GM19239 (cell line): Measurements from ENCODE around the gene UPK3A.
"Not testable (repeated sequence)": the region's sequence is repeated elsewhere in the genome, so short reads cannot be mapped to it uniquely, and the experiment has no call there.

ENCODE experiments used
- DNase-seq: peaks from one replicate; pipeline ENCODE4 v3.0.0; 2011; ENCODE audit warnings: low spot score; ENCODE audit not compliant: insufficient read length
- FAIRE-seq: peaks from 2 replicates; lab custom pipeline; 2011; peaks lifted over from hg19 to GRCh38; lab: Jason Lieb, UNC

UPK3A gene

DNA sequence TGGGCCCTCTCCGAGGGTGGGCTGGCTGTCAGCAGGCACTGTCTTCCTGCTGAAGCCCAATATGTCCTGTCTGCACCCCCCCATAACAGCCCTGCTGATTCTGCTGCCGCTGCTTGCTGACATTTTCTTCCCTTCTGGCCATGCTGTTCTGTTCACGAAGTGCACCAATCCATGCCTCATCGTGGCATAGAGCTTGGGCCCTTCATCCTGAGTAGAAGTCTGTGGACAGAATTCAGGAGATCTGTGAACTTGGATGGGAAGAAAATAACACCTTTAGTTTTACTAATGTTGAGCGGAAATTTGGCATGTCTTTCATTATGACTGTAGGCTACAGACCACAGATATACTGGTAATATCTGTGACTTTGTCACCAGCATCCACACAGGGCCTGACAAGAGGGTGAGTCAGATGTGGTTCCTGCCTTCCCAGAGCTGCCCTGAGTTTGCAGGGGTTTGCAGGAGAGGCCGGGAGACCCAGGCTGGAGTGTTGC, 29.9 kb upstream of the UPK3A start:
- peak; percentile 96 for FAIRE-seq
- DNase-seq = no peak

DNA sequence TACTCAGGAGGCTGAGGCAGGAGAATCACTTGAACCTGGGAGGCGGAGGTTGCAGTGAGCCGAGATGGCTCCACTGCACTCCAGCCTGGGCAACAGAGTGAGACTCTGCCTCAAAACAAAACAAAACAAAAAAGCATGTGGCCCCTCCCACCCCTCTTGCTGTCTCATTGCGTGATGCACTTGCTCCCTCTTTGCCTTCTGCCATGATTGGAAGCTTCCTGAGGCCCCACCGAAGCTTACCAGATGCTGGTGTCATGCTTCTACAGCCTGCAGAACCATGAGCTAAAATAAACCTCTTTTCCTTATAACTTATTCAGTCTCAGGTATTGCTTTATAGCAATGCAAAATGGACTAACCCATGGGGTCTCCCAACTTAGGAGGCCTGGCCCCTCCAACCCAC, 26.8 kb upstream of the UPK3A start:
- DNase-seq, FAIRE-seq: not testable (repeated sequence)

DNA sequence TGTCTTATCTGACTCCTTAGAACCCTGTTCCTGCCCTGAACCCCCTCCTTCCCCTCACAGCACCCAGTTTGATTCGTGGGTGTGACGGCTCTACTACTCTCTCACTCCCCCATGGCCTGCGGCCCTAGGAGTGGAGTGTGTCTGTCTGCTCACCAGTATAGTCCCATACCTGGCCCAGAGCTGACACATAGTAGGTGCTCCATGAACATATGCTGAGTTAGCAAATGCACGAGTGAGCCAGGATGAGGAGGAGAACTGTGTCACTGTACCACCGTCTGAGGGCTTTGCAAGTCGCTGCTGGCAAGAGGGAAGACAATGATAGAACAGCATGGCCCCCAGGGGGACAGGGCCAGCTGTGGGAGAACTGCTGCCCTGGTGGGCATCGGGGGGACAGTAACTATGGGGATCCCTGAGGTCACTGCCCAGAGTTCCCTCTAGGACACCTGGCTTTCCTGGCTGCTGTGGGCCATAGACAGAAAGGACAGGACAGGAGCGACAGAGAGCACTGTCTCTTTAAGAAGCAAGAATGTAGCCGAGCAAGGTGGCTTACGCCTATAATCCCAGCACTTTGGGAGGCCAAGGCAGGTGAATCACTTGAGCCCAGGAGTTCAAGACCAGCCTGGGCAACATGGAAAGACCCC, 24.9 kb upstream of the UPK3A start:
- DNase-seq (no peak), FAIRE-seq (no peak)

DNA sequence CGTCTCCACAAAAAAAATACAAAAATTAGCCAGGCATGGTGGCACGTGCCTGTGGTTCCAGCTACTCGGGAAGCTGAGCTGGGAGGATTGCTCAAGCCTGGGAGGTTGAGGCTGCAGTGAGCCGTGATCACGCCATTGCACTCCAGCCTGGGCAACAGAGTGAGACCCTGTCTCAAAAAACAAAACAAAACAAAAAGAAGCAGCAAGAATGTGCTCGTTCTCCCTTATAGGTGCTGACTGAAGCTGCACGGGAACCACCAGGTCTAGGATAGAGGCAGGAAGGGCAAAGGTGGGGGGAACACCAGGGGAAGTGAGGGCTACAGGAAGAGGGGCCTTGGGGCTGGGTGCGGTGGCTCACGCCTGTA, 24.4 kb upstream of the UPK3A start:
- DNase-seq, FAIRE-seq: not testable (repeated sequence)

DNA sequence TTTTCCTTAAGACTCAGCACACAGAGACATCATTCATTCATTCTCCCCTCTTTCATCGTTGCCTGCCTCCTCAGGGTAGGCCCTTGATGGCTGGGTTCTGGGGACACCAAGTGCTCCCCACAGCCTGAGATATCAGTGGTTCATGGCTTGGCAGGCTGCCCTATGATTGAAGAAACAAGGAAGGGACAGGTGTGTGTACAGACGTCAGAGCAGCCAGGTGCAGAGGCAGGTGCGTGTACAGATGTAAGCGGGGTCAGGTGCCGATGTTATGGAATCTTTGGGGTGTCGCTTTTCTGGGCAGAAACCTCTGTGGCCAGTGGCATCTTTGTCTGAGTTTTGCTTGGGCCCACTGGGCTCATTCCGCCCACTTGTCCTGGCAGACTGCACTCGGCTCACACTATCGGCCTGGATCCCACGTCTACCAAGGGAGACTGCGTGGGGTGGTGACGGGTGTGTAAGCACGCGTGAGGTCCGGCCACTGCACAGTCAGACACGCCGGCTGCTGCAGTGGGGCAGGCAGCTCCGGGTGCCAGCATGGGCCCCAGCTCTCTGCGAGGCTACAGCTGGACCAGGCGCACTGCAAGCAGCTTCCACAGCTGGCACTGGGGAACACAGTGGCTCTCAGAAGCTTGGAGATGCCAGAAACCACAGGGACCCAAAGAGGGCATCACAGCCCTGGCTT, 23.2 kb upstream of the UPK3A start:
- FAIRE-seq (no peak), DNase-seq (no peak)

DNA sequence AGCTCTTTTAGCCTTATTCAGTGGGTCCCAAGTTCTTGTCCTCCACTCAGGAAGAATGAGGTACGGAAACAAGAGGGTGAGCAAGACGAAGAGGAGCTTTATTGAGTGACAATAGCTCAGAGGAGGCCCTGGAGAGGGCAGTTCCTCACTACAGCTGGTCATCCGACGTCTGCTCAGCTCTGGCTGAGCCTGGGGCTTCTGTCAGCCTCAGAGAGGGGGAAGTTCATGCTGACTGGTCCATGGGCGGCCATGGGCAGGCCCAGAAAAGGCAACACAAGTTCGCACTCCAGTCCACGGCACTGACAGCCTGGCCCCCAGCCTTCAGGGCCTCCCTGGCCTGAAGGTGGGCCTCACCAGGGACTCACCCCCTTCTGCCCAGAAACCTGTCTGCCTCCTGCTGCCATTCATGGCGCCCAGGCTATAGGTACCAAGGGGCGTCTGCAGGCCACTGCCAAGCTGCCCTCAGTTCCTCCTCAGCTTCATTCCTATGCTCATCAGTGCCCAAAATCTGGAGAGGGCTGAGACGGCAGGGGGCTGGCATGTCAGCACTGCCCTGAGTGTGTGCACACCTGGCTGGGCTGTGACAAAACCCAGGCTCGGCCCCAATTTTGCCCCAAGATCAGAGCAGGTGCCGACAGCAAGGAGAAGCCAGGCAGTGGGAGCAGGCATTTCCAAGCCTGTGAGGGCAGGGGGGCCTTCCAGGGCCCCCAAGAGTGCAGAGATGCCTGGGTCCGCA, 22.4 kb upstream of the UPK3A start:
- FAIRE-seq = no peak
- no peak for DNase-seq

DNA sequence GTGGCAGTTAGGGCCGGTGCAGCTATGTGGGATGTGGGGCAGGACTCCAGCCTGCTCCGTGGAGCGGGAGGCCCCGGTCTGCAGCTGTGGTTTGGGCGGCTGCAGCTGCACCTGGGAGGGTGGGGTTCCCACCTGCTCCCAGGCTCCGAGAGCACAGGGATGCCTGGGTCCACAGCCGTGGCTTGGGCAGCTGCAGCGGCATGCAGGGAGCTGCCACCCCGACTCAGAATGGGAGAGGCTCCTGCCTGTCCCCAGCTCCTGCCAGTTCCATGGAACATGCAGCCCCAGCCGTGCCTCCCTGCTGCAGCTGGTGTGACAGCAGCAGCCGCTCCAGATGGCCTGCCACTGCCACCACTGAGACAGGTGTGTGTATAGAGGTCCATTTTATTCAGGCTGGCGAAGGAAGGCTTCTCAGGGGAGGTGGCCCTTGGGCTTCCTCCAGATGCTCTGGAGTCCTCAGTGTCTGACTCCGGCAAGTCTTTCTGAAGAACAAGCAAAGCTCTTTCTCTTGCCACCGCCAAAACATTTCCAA, 21.8 kb upstream of the UPK3A start:
- no peak for DNase-seq
- peak; percentile 8 for FAIRE-seq

DNA sequence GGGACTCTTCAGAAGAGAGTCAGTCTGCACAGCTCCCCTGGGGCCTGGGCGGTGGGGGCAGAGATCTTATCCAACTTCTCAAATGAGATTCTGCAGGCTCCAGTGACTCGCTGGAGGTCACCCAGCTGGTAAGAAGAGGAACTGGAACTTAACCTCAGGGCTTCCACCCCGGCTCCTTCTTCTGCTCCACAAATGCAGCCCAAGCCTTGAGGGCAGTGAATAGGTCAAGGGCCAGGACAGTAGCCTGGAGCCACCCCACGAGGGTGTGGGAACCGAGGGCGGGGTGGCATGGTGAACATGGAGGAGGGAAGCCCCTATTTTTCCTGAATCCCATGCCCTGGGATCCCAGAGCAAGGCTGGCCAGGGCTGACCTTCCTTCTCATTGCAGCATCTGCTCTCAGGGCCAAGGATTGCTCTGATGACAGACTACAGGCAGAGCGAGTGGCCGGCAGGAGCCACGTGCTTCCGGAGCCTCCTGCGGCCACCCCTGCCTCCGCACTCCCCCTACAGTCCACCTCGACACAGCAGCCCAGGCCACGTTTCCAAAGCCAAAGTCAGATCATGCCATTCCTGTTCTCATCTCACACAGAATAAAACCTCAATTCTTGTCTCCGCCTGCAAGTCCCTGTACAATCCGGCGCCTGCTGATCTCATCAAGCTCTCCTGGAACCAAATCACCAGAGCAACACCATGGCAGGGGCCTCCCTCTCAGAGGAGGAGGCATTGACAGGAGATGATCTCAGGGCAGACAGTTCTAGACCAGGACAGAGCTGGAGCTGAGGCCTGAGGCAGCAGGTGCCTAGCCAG, 21.1 kb upstream of the UPK3A start:
- FAIRE-seq (peak; percentile 91), DNase-seq (peak; percentile 66)

DNA sequence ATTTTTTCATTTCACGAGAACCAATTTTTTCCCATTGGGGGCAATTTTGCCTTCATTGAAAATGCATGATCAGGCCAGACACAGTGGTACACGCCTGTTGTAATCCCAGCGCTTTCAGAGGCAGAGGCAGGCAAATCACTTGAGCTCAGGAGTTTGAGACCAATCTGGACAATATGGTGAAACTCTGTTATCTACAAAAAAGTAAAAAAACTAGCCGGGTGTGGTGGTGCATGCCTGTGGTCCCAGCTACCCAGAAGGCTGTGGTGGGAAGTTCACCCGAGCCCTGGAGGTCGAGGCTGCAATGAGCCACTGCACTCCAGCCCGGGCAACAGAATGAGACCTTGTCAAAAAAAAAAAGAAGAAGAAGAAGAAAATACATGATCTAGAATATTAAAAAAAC, 19.2 kb upstream of the UPK3A start:
- no peak for FAIRE-seq

DNA sequence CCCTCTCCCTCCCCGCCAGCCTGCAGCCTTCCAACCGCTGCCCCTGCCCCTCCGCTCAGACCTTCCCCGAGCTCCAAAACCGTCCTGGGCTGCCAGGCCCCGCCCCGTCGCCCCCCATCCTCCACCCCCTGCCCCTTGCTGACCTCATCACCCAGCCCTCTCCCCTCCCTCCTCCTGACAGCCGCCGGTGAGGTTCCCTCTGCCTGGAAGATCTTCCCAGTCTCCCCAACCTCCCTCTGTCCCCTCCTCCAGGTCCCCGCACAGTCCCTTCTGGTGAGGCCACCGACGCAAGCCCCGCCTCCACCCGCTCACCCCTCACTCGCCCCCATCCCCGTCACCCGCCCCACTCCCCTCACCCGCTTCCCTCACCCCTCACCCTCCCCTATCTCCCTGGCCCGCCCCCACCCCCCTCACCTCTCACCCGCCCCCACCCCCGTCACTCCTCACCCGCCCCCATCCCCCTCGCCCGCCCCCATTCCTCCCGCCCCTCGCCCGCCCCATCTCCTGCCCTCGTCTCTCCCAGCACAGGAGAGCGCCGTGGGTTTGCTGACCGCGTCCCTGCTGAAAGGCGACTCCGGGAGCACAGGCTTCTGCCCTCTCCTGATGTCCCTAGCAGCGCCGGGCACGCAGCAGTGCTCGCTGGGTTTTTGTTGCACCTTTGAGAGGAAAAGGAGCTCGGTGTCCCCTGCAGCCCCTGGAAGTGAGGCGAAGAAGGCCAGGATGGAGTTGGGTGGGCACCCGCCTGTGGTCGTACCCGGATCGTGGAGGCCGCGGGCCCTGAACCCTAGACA, 16.4 kb upstream of the UPK3A start:
- no peak for DNase-seq

More for the DNA sequence above, 19.2 kb upstream of the UPK3A start:
- no peak for DNase-seq

DNA sequence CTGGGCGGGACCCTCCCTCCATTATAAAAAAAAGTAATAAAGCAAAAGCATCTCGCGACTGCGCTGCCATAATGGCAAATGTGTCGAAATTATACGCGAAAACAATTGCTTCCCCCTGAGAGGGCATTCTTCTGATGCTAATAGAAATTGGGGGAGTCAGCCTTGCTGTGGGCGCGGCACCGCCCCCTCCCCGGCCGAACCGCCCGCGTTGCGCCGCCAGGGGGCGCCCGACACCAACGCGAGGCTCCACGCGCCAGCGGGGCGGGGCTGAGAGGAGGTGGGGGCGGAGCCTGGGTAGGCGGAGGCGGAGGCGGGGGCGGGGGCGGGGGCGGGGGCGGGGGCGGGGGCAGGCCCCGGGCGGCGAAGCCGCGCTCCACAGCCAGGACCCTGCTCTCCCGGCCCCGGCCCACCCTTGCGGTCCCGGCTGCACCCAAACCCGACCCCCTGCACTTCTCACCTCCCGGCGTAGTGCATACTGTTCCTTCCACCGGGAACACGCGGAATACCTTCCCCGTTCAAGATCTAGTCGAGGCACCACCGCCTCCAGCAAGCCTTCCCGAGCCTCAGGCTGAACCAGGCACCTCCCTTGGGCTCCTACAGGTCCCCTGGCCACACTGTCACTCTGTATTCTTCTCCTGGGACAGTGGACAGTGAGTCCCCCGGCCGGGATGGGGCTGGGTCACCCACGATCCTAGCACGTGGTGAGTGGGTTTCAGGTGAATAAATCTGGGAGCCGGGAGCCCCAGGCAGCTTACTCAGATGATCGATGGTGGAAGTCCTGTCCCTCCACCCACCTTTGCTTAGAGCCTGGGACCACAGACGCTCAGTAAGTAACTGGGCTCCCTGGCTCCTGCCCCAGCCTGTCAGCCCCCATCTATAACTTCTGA, 15.5 kb upstream of the UPK3A start:
- peak; percentile 80 for DNase-seq

More for the DNA sequence above, 16.4 kb upstream of the UPK3A start:
- no peak for FAIRE-seq

DNA sequence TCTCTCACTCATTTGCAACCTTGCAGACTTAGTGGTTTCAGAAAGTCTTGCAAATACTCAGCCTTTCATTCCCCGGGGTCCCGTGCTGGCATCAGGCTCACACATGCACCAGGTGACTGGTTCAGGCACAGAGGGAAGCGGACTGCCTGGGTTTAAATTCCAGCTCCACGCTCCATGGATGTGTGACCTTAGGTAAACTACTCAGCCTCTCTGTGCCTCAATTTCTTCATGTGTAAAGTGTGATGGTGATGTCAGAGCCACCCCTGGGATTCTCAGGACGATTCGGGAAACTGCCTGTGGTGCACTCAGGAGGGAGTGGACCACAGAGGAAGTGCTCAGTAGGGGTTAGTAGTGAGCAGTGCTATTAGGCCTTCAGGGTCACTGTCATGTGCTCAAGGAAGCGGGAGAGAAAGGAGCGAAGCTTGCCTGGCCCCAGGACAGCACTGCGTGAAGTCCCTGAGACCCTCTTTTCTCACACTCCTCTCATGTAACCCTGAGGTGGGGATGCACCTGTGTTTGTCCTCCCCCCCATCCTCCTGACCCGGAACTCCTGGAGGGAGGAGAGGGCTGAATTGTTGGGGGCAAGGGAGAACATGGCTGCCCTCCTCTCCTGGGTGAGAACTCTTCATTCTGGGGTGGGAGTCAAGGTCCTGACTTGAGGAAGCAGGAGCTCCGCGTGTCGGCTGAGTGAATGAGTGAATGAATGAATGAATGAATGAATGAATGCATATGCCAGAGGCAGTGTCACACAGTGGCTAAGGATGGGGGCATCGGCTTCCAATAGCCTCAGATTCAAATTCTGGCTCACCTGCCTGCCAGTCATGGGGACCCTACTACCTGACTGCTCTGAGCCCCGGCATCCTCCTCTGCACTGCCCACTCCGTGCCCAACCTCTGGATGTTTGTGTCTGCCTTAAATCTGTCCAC, 14.4 kb upstream of the UPK3A start:
- FAIRE-seq (no peak), DNase-seq (no peak)

More for the DNA sequence above, 15.5 kb upstream of the UPK3A start:
- FAIRE-seq = no peak

DNA sequence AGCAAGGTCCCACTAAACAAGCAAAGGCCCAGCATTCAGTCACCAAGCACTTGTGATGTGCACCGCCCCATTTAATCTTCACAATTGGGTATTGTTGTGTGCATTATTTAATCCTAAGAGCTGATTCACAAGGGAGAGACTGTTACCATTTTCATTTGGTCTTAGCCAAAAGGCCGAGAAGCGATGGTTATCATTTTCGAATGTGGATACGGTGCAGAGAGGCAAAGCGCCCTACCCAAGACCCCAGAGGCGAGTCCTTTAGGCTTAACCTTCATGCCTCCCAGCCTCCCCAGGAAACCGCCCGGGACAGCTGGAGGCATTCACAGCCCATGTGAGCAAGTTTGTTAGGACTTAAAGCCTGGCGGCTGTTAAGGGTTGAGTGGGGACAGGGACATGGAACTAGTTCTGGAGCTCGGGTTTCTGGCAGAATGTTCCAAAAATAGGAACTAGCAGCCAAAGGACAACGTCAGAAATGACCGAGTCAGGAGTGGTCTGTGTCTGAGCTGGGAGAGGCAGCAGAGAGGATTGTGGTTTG, 13.0 kb upstream of the UPK3A start:
- no peak for FAIRE-seq
- DNase-seq = no peak

DNA sequence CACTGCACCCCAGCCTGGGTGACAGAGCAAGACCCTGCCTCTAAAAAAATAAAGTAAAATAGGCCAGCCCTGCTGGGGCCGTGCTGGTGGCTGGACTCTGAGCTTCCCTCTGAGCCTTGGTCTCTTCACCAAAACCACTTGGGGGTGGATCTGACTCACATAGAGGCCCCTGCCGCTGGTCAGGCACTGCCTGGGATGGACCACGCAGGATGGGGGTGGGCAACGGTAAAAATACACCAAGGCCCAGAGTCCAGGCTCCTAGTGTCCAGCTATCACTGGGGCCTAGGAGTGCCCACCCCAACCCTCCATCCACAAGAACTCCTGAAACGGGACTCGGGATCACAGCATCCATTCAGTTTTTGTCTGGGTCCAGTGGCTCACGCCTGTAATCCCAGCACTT, 12.3 kb upstream of the UPK3A start:
- no peak for FAIRE-seq
- no peak for DNase-seq

DNA sequence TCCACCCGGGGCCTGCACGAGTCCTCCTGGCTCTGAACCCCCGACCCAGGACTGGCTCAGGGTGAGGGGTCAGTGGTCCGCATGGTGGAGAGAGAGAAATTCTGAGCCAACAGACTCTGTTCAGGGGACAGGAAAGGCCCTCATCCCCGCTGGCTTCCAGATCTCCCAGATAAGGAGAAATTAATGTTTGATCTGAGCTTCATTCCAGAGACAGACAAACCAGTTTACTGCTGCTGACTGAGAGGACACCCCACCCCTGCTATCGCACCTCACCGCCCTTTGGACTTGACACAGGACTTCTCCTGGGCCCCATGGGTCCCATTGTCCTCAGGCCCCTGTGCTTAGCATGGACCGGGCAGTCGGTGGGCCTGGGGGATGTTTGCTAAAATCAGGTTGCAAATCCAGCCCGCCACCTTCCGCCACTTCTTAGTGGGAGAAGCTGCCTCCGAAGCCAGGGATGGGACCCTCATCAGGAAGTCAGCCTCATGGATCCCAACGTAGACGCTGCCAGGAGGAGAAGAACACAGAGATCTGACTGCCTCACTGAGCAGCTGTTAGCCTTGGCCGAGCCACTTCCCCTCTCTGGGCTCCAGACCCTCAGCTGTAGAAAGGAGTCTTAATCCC, 11.2 kb upstream of the UPK3A start:
- FAIRE-seq = no peak
- no peak for DNase-seq

DNA sequence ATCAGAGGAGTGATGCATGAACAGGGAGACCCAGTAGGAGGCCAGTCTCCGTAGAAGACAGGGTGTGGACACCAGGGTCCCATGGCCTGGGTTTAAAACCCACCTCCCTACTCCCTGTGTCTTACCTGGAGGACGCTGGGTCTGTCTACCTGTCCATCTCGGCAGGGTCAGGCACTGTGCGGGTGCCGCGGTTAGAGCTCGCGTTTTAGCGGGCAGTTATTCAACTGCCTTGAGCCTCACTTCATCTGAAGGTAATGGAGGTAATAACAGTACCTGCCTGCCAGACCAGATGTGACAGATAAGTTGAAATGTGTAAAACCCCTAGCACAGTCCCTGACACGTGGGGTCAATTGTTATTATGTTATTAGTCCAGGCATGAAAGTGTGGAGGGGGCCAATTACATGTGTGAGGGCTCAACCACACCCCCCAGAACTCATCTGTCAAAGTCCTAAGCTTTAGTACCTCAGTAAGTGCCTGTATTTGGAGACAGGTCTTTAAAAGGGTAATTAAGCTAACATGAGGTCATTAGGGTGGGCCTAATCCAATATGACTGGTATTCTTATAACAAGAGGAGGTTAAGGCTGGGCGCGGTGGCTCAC, 8.1 kb upstream of the UPK3A start:
- FAIRE-seq = no peak
- no peak for DNase-seq
